B cell (primary cell): ENCODE measurements around the gene EBF3. TPM values are rescaled to one million over a fixed set of nuclear protein-coding genes. Genes with fewer than 3 reads are reported as not detected.

Source experiments
- ATAC-seq: fragments of 200-7000 bp; cut with Tn5 transposase; one replicate; pipeline ENCODE4 v1.10.0; 2021; ENCODE audit warnings: low read depth, mild to moderate bottlenecking, moderate number of reproducible peaks, moderate library complexity
- CTCF ChIA-PET: fragments of 350-600 bp; sonication (Branson Sonifier 250); formaldehyde crosslinking; loops from one replicate; lab custom pipeline; 2021; ENCODE audit warnings: antibody characterized with exemption, inconsistent platforms; lab: Charles Lee
- POLR2A ChIA-PET: fragments of 350-600 bp; sonication (Branson Sonifier 250); formaldehyde crosslinking; loops from one replicate; lab custom pipeline; 2021; ENCODE audit warnings: antibody characterized with exemption; lab: Charles Lee
- DNase-seq: peaks from one replicate; pipeline ENCODE4 v3.0.0; 2013
- H2AFZ ChIP-seq: 2 replicates; pipeline ENCODE4 v1.6.1; 2012; ENCODE audit warnings: mild to moderate bottlenecking, low read depth, low read length; ENCODE audit not compliant: insufficient read depth, poor library complexity, severe bottlenecking
- H3K27ac ChIP-seq, 2 donors: 1 replicate in 1 of 2; 2 replicates in 1 of 2; pipeline ENCODE4 v1.5.1; 2012 to 2013; ENCODE audit warnings: low read length in 2 of 2, mild to moderate bottlenecking in 2 of 2, moderate library complexity in 1 of 2
- H3K27me3 ChIP-seq, 4 experiments: fragments of 200-600 bp in 1 of 4; sonication (generic) in 1 of 4; replicated peaks in 1 of 4; 1 replicate in 2 of 4; 2 replicates in 2 of 4; pipeline versions ENCODE4 v1.6.1 to v1.7.0; 2013 to 2016; ENCODE audit warnings: low read length in 3 of 4, mild to moderate bottlenecking in 2 of 4, mixed read lengths in 1 of 4, moderate library complexity in 1 of 4; ENCODE audit not compliant: insufficient read depth in 4 of 4, control insufficient read depth in 3 of 4; ENCODE audit errors: control extremely low read depth in 1 of 4
- H3K36me3 ChIP-seq, 2 experiments: replicated peaks in 1 of 2; 1 replicate in 1 of 2; 2 replicates in 1 of 2; pipeline versions ENCODE4 v1.6.1 to v1.7.1; 2013; ENCODE audit warnings: low read length in 1 of 2; ENCODE audit not compliant: insufficient read depth in 2 of 2, control insufficient read depth in 1 of 2; ENCODE audit errors: control extremely low read depth in 1 of 2, extremely low read depth in 1 of 2
- H3K4me1 ChIP-seq, 2 donors: fragments of 200-600 bp in 1 of 2; sonication (generic) in 1 of 2; 1 replicate in 1 of 2; 2 replicates in 1 of 2; pipeline versions ENCODE4 v1.5.1 to v1.6.1; 2013 to 2017; ENCODE audit warnings: low read length in 2 of 2; ENCODE audit not compliant: control insufficient read depth in 2 of 2, insufficient read depth in 2 of 2
- H3K4me2 ChIP-seq: replicated peaks from 2 replicates; pipeline ENCODE3; 2012; ENCODE audit warnings: mild to moderate bottlenecking, low read depth, low read length; ENCODE audit not compliant: poor library complexity, severe bottlenecking
- H3K4me3 ChIP-seq, 5 experiments: fragments of 200-600 bp in 1 of 5; sonication (generic) in 1 of 5; 1 replicate in 3 of 5; 2 replicates in 2 of 5; pipeline versions ENCODE4 v1.5.1 to v1.7.0; 2011 to 2016; ENCODE audit warnings: low read length in 4 of 5, mild to moderate bottlenecking in 4 of 5, low read depth in 2 of 5, control low read depth in 1 of 5, moderate library complexity in 1 of 5; ENCODE audit not compliant: insufficient read depth in 1 of 5; ENCODE audit errors: control extremely low read depth in 1 of 5, extremely low read depth in 1 of 5
- H3K79me2 ChIP-seq: fragments of 200-600 bp; sonication (generic); one replicate; pipeline ENCODE4 v1.6.0; 2016; ENCODE audit warnings: low read length; ENCODE audit not compliant: control insufficient read depth, insufficient read depth
- H3K9ac ChIP-seq: fragments of 200-600 bp; sonication (generic); 2 replicates; pipeline ENCODE4 v1.6.1; 2017; ENCODE audit warnings: mild to moderate bottlenecking, low read length, moderate library complexity
- H3K9me3 ChIP-seq, 3 donors: one replicate each; pipeline versions ENCODE4 v1.6.1 to v1.7.1; 2013; ENCODE audit warnings: low read length in 2 of 3; ENCODE audit not compliant: control insufficient read depth in 2 of 3, insufficient read depth in 1 of 3; ENCODE audit errors: control extremely low read depth in 1 of 3
- H4K20me1 ChIP-seq: 2 replicates; pipeline ENCODE4 v1.6.0; 2012; ENCODE audit warnings: mild to moderate bottlenecking, low read length; ENCODE audit not compliant: insufficient read depth, control insufficient read depth, poor library complexity, severe bottlenecking
- H3K27ac Mint-ChIP-seq: one replicate; pipeline ENCODE4 v1.8.0; 2021; ENCODE audit warnings: mixed read lengths
- H3K27me3 Mint-ChIP-seq: one replicate; pipeline ENCODE4 v1.8.0; 2021; ENCODE audit warnings: mixed read lengths
- H3K4me1 Mint-ChIP-seq: one replicate; pipeline ENCODE4 v1.8.0; 2021; ENCODE audit warnings: mixed read lengths
- H3K4me3 Mint-ChIP-seq: one replicate; pipeline ENCODE4 v1.8.0; 2021; ENCODE audit warnings: mixed read lengths
- H3K9me3 Mint-ChIP-seq: one replicate; pipeline ENCODE4 v1.8.0; 2022; ENCODE audit warnings: mixed read lengths; ENCODE audit not compliant: insufficient read depth
- CTCF ChIP-seq: fragments of 200-600 bp; IDR thresholded peaks from one replicate; pipeline ENCODE4 v1.8.0; 2022; ENCODE audit warnings: antibody characterized with exemption, mild to moderate bottlenecking
- EZH2 ChIP-seq: IDR thresholded peaks from 2 replicates; pipeline ENCODE4 v1.6.1; 2012; ENCODE audit warnings: borderline replicate concordance, low read depth, mild to moderate bottlenecking, moderate library complexity, low read length; ENCODE audit not compliant: insufficient read depth, poor library complexity, severe bottlenecking
- WGBS: methylation state at CpG from one replicate; pipeline ENCODE4 v1.1.5; 2013; ENCODE audit warnings: missing lambda C conversion rate; ENCODE audit not compliant: insufficient coverage; 5-methylcytosine and 5-hydroxymethylcytosine counted together
- intact Hi-C: fragments of 100-400 bp; cut with micrococcal nuclease; formaldehyde crosslinking; loops from one replicate; pipeline ENCODE4 v1.10.0; 2022
- polyA plus RNA-seq: library from polyadenylated mRNA; depleted of rRNA; stranded (reverse); fragments of >200 nt; gene quantifications from 2 replicates; pipeline ENCODE4 v1.2.3, GENCODE V29; 2012
- total RNA-seq, 2 donors: library from RNA; stranded (reverse); fragments of 120-200 nt in 1 of 2; gene quantifications; 1 replicate in 1 of 2; 2 replicates in 1 of 2; pipeline versions ENCODE4 v1.2.3 to v1.2.4, GENCODE V29; 2013 to 2022

The EBF3 gene
- total and polyA plus RNA-seq, 2 donors (not counting 1 experiment from before 2014, with no cell fraction given), result not detected

- Histone ChIP-seq H4K20me1 (no peaks in the 10 kb centered on the region), H3K4me1 (no peaks in the 10 kb centered on the region), H3K27ac (no peak overlapping the region), H3K9ac (no peak overlapping the region), H3K27me3 (no peaks in the 10 kb centered on the region), H2AFZ (no peak overlapping the region), H3K4me2 (no peak overlapping the region), H3K4me3 (no peak overlapping the region), H3K36me3 (no peaks in the 10 kb centered on the region), H3K9me3 (no peaks in the 10 kb centered on the region), H3K79me2 (no peaks in the 10 kb centered on the region)
- Mint-ChIP-seq H3K27me3 (no peaks in the 10 kb centered on the region), H3K27ac (no peak overlapping the region), H3K4me1 (no peaks in the 10 kb centered on the region), H3K4me3 (no peak overlapping the region), H3K9me3 (no peaks in the 10 kb centered on the region)
- ATAC-seq (no peak), DNase-seq (no peak)
- CTCF ChIA-PET, result no interaction called here
- intact Hi-C loops, result no loop called here
- WGBS, result 78% methylated on average over 18 of the region's 22 CpGs
- POLR2A ChIA-PET, result no interaction called here
- TF ChIP-seq CTCF (no peak), EZH2 (no peak)
Measured at GRCh38 chr10:129911451-129912165, 52.5 kb downstream of the EBF3 start.

GRCh38 chr10:129910861-129911260 is 53.2 kb downstream of the EBF3 start:
- H3K36me3 ChIP-seq, result no peaks in the 10 kb centered on the region
- ChIA-PET POLR2A (no interaction called here), CTCF (no interaction called here)
- no peaks in the 10 kb centered on the region for H4K20me1 ChIP-seq
- no peak for TF ChIP-seq CTCF
- TF ChIP-seq EZH2, result no peak
- ATAC-seq (no peak), DNase-seq (no peak)
- WGBS, result 94% methylated on average over 10 of the region's 10 CpGs
- H3K27ac ChIP-seq, result no peak overlapping the region
- no peak overlapping the region for H2AFZ ChIP-seq
- no peaks in the 10 kb centered on the region for H3K9me3 ChIP-seq
- Mint-ChIP-seq H3K9me3 (no peaks in the 10 kb centered on the region), H3K27ac (no peak overlapping the region), H3K4me1 (no peaks in the 10 kb centered on the region), H3K4me3 (no peak overlapping the region), H3K27me3 (no peaks in the 10 kb centered on the region)
- H3K9ac ChIP-seq, result no peak overlapping the region
- no peaks in the 10 kb centered on the region for H3K4me1 ChIP-seq
- no peak overlapping the region for H3K4me2 ChIP-seq
- no peaks in the 10 kb centered on the region for H3K27me3 ChIP-seq
- H3K79me2 ChIP-seq, result no peaks in the 10 kb centered on the region
- intact Hi-C loops, result no loop called here
- H3K4me3 ChIP-seq, result no peak overlapping the region
